GM23338 (cell line): Measurements from ENCODE around the gene FCER2.

ENCODE experiments used
- CREB1 ChIP-seq: fragments of 250-450 bp; sonication (Bioruptor Pico); IDR thresholded peaks from 2 replicates; pipeline ENCODE4 v1.5.0; 2020; ENCODE audit warnings: low read depth, mild to moderate bottlenecking, moderate library complexity
- EZH2 ChIP-seq: fragments of 200-600 bp; sonication (generic); IDR thresholded peaks from one replicate; pipeline ENCODE4 v1.8.0; 2017; ENCODE audit warnings: antibody characterized with exemption, mild to moderate bottlenecking, low read depth; ENCODE audit not compliant: unreplicated experiment
- EZH2phosphoT487 ChIP-seq: fragments of 200-600 bp; sonication (generic); IDR thresholded peaks from one replicate; pipeline ENCODE4 v1.8.1; 2018; ENCODE audit warnings: antibody characterized with exemption; ENCODE audit not compliant: unreplicated experiment
- POLR2AphosphoS5 ChIP-seq: IDR thresholded peaks from 2 replicates; pipeline ENCODE4 v1.6.1; 2016; ENCODE audit warnings: antibody characterized with exemption, low read depth
- ZNF114 ChIP-seq: fragments of 250-450 bp; sonication (Bioruptor Pico); IDR thresholded peaks from 2 replicates; pipeline ENCODE4 v1.5.0; 2020; ENCODE audit warnings: mild to moderate bottlenecking, moderate library complexity
- ZNF331 ChIP-seq: fragments of 250-450 bp; sonication (Bioruptor Pico); IDR thresholded peaks from 2 replicates; pipeline ENCODE4 v1.5.0; 2020; ENCODE audit warnings: low read depth, mild to moderate bottlenecking, moderate library complexity
- TF ChIP-seq, protein P1 (sequence below): IDR thresholded peaks from one replicate; pipeline ENCODE4 v1.6.1; 2018; ENCODE audit warnings: antibody characterized with exemption; ENCODE audit not compliant: unreplicated experiment
- TF ChIP-seq, protein P2 (sequence below), 2 experiments: fragments of 200-600 bp in 1 of 2; sonication (generic) in 1 of 2; conservative IDR thresholded peaks; 2 replicates each; pipeline versions ENCODE4 v1.5.1 to v1.6.1; 2016 to 2017; ENCODE audit warnings: antibody characterized with exemption in 2 of 2, low read depth in 2 of 2, mild to moderate bottlenecking in 2 of 2, moderate library complexity in 1 of 2

- TF ChIP-seq, protein P1, sequence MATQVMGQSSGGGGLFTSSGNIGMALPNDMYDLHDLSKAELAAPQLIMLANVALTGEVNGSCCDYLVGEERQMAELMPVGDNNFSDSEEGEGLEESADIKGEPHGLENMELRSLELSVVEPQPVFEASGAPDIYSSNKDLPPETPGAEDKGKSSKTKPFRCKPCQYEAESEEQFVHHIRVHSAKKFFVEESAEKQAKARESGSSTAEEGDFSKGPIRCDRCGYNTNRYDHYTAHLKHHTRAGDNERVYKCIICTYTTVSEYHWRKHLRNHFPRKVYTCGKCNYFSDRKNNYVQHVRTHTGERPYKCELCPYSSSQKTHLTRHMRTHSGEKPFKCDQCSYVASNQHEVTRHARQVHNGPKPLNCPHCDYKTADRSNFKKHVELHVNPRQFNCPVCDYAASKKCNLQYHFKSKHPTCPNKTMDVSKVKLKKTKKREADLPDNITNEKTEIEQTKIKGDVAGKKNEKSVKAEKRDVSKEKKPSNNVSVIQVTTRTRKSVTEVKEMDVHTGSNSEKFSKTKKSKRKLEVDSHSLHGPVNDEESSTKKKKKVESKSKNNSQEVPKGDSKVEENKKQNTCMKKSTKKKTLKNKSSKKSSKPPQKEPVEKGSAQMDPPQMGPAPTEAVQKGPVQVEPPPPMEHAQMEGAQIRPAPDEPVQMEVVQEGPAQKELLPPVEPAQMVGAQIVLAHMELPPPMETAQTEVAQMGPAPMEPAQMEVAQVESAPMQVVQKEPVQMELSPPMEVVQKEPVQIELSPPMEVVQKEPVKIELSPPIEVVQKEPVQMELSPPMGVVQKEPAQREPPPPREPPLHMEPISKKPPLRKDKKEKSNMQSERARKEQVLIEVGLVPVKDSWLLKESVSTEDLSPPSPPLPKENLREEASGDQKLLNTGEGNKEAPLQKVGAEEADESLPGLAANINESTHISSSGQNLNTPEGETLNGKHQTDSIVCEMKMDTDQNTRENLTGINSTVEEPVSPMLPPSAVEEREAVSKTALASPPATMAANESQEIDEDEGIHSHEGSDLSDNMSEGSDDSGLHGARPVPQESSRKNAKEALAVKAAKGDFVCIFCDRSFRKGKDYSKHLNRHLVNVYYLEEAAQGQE: no peak
- TF ChIP-seq, protein P2, sequence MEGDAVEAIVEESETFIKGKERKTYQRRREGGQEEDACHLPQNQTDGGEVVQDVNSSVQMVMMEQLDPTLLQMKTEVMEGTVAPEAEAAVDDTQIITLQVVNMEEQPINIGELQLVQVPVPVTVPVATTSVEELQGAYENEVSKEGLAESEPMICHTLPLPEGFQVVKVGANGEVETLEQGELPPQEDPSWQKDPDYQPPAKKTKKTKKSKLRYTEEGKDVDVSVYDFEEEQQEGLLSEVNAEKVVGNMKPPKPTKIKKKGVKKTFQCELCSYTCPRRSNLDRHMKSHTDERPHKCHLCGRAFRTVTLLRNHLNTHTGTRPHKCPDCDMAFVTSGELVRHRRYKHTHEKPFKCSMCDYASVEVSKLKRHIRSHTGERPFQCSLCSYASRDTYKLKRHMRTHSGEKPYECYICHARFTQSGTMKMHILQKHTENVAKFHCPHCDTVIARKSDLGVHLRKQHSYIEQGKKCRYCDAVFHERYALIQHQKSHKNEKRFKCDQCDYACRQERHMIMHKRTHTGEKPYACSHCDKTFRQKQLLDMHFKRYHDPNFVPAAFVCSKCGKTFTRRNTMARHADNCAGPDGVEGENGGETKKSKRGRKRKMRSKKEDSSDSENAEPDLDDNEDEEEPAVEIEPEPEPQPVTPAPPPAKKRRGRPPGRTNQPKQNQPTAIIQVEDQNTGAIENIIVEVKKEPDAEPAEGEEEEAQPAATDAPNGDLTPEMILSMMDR (conservative IDR thresholded peaks at IDR 0.05; ENCODE audit: low read depth in 2 of 2): no peak
- no peak for TF ChIP-seq POLR2AphosphoS5
- TF ChIP-seq CREB1 (CRISPR knock-in tag): no peak
- TF ChIP-seq EZH2: no peak
- no peak for TF ChIP-seq EZH2phosphoT487
- TF ChIP-seq ZNF331 (CRISPR knock-in tag): no peak
- TF ChIP-seq ZNF114 (CRISPR knock-in tag): no peak
These were observed 61.1 kb downstream of the FCER2 start for GRCh38 chr19:7640803-7641202.
